NCI-H69 (cell line): ENCODE data around the gene GDAP1L1.
A peak's percentile ranks its signal among the peaks of the same experiment; 100 is the strongest.
"Not testable (repeated sequence)": the region's sequence is repeated elsewhere in the genome, so short reads cannot be mapped to it uniquely, and the experiment has no call there.

Experiments
- DNase-seq: peaks from one replicate; lab custom pipeline; 2025; lab: John Stamatoyannopoulos, UW

The GDAP1L1 gene

GRCh38 chr20:44255942-44256341, 8.8 kb downstream of the GDAP1L1 start:
- no peak for DNase-seq

DNA sequence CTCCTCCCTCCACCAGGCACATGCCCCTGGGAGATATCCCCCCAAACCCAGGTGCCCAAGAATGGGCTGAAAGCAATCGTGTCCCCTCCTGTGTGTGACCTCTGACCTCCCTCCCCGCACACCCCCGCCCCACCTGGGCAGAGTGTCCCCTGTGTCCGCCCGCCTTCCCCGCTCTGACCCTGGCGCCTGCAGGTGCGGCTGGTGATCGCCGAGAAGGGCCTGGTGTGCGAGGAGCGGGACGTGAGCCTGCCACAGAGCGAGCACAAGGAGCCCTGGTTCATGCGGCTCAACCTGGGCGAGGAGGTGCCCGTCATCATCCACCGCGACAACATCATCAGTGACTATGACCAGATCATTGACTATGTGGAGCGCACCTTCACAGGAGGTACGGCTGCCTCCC, 9.9 kb downstream of the GDAP1L1 start:
- DNase-seq = no peak

GRCh38 chr20:44258226-44258890, 11.2 kb downstream of the GDAP1L1 start:
- DNase-seq = no peak

DNA sequence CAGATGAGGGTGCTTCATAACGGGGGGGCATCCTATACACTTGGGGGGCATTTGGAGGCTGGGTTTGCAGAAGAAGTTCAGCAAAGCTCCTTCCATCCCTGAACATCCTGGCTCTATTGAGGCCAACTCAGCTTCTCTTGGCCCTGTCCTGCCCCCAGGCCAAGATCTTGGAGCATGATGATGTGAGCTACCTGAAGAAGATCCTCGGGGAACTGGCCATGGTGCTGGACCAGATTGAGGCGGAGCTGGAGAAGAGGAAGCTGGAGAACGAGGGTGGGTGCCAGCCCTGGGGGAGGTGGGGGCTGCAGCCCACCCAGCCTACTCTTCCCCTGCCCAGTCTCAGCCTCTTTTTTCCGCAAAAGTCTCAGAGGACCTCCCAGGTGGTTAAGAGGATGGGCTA, 17.2 kb downstream of the GDAP1L1 start:
- no peak for DNase-seq

DNA sequence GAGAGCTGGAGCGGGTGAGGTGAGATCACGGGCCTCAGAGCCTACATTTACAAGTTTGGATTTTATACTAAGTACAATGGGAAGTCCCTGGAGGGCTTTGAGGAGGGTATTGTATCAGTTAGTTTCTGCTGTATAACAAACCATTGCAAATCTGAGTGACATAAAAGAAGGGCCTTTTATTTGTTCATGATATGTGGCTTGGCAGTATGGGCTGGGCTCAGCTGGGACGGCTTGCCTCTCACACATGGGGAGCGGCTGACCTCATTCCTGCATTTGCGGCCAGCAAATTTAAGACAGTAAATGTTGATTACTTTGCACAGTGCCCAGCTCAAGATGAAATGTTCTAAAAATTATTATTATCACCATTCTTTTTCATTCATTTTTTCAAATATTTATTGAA, 21.7 kb downstream of the GDAP1L1 start:
- DNase-seq = no peak

DNA sequence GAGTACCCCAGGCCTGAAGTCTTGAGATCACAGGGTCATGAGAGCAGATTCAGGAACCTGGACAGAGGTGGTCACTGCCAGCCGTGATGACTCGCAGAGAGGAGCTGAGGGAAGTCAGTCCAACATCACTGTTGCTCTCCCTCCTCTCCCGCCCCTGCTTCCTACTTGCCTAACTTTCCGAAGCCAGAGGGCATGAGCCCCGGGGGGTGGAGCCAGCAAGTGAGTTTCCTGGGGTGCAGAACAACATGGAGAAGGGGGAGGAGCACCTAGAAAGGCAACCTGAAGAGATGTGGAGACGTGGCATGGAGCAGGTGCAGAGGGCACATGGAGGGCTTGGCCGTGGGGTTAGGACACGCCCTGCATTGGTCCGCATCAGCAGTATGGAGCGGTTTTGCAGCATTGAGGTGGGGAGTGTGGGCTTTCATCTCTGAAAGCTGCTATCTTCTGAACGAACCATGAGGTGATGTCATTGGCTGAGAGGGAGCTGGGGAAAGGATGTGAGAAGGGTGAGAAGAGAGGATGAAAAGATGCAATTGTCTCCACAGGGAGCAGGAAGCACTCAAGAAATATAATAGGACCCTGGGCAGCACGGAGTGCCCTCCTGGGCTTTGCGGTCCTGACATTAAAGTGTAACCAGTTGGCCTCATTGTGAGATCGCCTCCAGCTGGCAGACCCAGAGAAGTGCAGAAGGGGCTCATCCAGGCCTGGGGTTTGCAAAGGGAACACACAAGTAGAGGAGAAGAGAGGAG, 25.0 kb downstream of the GDAP1L1 start:
- DNase-seq = peak; percentile 71

DNA sequence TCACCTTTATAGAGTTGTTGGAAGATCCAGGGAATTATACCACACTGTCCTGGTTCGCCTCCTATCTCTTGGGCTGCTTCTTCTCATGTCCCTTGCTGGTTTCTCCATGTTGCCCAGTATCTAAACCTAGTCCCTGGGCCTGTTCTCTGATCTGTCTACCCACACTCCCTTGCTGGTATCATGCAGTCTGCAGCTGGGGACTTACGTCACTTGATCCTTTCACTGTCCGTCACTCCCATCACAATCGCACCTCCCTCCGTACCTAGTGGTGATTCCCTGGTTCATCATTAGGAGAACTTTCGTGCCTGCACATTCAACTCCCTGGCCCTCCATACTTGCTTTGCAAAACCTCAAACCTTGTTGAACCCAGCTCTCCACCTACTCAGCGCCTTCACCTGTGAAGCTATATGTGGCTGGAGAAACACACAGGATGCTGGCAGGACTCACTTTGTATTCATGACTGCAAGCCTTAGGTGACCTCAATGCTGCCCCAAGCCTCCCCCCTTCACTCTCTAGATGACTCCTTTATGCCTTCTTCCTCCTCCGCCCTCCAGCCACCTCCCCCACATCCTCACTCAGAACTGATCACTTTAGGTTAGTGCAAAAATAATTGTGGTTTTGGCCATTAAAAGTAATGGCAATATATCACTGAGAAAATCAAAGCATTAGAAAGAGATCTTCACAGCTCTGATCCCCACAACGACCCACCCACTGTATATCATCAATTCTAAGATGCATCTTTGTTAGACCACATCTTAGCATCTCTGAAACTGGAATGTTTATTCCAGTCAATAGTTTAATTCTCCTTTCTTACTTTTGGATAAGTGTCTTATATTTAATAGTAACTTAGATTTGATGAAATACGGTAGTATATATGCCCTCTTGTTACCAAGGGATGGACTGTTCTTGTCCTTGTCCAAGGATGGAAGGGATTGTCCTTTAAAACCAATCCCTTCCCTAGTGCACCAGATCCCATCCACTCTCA, 26.4 kb downstream of the GDAP1L1 start:
- DNase-seq = no peak

GRCh38 chr20:44274303-44275017, 27.4 kb downstream of the GDAP1L1 start:
- DNase-seq = no peak

- no peak for DNase-seq
Measured at GRCh38 chr20:44279228-44279627, 32.1 kb downstream of the GDAP1L1 start.

GRCh38 chr20:44280387-44280786, 33.3 kb downstream of the GDAP1L1 start:
- no peak for DNase-seq

DNA sequence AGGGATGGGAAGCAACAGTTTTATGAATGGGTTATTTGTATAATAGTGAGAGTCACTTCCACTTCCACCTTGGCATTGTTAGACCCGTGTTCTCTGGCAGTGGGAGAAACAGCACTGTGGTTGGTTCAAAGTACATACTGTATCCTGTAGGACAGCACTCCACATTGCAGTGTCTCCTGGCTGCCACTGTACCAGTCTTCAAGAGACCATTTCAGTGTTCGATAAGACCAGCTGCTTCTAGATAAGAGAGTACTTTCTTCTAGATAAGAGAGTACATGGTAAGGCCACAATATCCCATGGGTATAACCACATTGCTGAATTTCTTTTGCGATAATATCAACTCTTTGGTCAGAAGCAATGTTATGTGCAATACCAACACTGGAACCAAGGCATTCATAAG, 35.1 kb downstream of the GDAP1L1 start:
- DNase-seq = no peak

GRCh38 chr20:44284032-44284431, 36.9 kb downstream of the GDAP1L1 start:
- DNase-seq = no peak

DNA sequence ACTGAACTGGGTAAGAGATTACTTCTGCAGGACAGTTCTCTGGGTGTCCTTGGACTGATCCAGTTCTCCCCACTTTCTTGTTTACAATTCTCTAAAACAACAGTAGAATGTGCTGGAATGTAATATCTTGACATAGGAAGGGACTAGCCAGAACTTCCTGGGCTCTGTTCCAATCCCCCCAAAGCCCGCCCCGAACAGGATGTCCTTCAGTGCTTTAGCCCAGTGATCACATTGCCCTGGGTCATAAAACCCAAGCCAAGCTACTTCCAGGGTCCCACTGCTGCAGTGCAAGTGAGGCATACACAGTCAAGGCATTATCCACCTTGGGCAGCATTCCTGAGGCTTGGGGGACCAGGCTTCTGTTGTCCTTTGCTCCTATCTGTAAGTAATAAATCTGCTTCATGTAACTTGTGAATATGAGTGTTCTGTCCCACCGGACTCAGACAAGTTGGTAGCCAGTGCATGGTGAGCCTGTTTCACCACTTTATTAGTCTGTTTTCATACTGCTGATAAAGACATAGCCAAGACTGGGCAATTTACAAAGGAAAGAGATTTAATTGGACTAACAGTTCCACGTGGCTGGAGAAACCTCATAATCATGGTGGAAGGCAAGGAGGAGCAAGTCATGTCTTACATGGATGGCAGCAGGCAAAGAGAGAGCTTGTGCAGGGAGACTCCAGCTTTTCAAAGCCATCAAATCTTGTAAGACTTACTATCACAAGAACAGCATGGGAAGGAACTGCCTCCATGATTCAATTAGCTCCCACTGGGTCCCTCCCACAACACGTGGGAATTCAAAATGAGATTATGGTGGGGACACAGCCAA, 40.4 kb downstream of the GDAP1L1 start:
- DNase-seq = no peak

DNA sequence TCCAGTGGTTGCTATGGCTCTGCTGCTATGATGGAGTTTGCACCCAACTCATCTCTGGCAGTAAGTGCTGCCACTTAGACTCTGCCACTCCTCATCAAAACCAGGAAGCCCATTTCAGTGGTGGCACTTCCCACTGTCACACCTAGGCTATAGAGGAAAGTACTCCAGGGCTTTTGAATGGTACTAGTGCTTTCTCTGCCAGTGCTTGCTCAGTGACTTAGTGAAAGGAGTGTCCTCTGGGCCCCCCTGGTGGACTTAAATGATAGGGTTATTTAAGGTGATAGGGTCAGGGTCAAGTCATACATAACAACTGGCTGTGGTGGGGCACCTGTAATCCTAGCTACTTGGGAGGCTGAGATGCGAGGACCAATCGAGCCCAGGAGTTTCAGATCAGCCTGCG, 41.1 kb downstream of the GDAP1L1 start:
- DNase-seq = no peak

DNA sequence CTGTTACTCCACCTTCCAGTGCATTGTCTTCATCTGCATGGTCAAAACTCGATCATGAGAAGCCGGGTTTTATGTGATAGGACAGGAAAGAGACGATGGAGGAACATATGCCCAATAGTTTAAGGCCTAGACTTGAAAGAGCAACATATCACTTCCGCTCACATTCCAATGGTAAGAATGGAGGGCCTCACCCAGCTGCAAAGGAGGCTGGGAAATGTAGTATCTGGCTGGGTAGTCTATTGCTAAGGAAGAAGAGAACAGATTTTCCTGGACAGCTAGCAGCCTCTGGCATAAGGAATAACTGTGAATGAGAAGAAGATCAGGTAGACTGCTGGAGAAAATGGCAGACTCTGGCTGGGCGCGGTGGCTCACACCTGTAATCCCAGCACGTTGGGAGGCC, 44.6 kb downstream of the GDAP1L1 start:
- no peak for DNase-seq

- DNase-seq = peak; percentile 64
Measured at GRCh38 chr20:44296011-44296410, 48.9 kb downstream of the GDAP1L1 start.

DNA sequence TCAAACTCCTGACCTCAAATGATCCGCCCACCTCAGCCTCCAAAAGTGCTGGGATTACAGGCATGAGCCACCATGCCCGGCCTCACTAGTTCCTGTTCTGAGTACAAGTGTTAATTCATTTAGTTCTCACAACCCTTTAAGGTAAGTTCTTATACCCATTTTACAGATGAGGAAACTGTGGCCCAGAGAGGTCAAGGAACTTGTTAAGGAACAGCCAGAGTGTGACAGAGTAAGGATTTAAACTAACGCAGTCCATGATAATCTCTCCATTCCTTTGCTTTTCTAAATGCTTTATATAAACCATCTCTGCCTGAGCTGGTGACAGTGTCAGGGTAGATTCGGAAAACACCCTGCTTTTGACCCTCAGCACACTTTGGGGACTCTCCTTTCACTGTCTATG, 50.6 kb downstream of the GDAP1L1 start:
- DNase-seq = no peak

GRCh38 chr20:44299011-44299535, 52.0 kb downstream of the GDAP1L1 start:
- not testable (repeated sequence) for DNase-seq

- DNase-seq = no peak
Measured at GRCh38 chr20:44301285-44301684, 54.2 kb downstream of the GDAP1L1 start.

DNA sequence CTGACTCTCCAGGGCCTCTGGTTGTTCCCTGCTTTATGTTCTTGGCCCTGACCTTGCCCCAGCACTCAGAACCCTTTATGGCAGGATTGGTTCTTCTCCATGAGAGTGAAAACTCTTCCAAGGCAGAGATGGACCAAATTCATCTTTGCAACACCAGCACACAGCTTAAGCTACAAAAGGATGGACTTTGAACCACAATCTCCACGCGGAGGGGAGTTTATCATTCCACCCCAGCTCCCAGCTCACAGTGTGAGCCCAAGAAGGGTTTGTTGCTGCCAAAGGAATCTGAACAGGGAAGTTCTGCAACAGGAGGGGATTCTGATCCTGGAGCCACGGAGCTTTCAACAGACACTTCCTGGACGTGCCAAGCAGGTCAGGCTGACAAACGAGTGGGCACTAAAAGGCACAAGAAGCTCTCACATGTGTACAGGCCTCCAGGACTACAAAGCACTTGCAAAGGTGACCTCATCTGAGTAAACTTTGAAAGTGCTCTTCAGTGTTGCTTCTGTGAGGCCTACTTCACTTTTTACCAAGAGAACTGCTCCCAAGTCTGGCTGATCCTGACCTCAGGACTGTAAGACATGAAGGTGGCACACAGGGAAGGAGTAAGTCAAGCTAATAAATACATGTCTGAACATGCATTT, 55.0 kb downstream of the GDAP1L1 start:
- DNase-seq = no peak
